OCI-LY7 (cell line): Measurements from ENCODE around the gene USP48.

Experiments
- CTCF ChIP-seq: fragments of 200-600 bp; sonication (generic); conservative IDR thresholded peaks from 2 replicates; pipeline ENCODE4 v1.5.1; 2014; ENCODE audit warnings: mild to moderate bottlenecking, antibody characterized with exemption, low read length, moderate library complexity, mixed read lengths
- EZH2phosphoT487 ChIP-seq: fragments of 200-600 bp; sonication (generic); IDR thresholded peaks from 2 replicates; pipeline ENCODE4 v1.6.1; 2018; ENCODE audit warnings: low read depth, borderline replicate concordance, mild to moderate bottlenecking, mixed run types, antibody characterized with exemption, low read length, moderate library complexity, mixed read lengths

GRCh38 chr1:21644348-21644747 lies 138.6 kb downstream of the USP48 start:
- TF ChIP-seq CTCF (no peak), EZH2phosphoT487 (no peak)
